LNCAP (cell line): ENCODE results near the gene ZNHIT2.
A peak's percentile ranks its signal among the peaks of the same experiment; 100 is the strongest.

Source experiments
- CTCF ChIP-seq: fragments of 450-650 bp; IDR thresholded peaks from 2 replicates; pipeline ENCODE4 v1.5.1; 2017; ENCODE audit warnings: mild to moderate bottlenecking

ZNHIT2 gene

GRCh38 chr11:65113361-65113756, 4.1 kb downstream of the ZNHIT2 start:
- no peak for TF ChIP-seq CTCF

- TF ChIP-seq CTCF: peak; percentile 98
Measured at GRCh38 chr11:65112546-65113360, 4.7 kb downstream of the ZNHIT2 start.

- TF ChIP-seq CTCF: no peak
Measured at GRCh38 chr11:65111744-65112545, 5.6 kb downstream of the ZNHIT2 start, which contains the start of gene TM7SF2. Gene TM7SF2 (plus strand): TSS chr11:65111872. CDS start chr11:65112016, 144 bp downstream.

GRCh38 chr11:65111159-65111743, 6.2 kb downstream of the ZNHIT2 start:
- no peak for TF ChIP-seq CTCF

- peak; percentile 94 for TF ChIP-seq CTCF
Measured at GRCh38 chr11:65110354-65110861, 7.1 kb downstream of the ZNHIT2 start.

GRCh38 chr11:65109231-65110198, 8.0 kb downstream of the ZNHIT2 start:
- no peak for TF ChIP-seq CTCF
